Measurements from ENCODE around the gene VSNL1. TPM values are rescaled to one million over a fixed set of nuclear protein-coding genes. Genes with fewer than 3 reads are reported as not detected.
"Not testable (repeated sequence)": the region's sequence is repeated elsewhere in the genome, so short reads cannot be mapped to it uniquely, and the experiment has no call there.

The VSNL1 gene
- total RNA-seq, 2 donors from 2014 or later: 0.66 to 4.2 TPM

DNA sequence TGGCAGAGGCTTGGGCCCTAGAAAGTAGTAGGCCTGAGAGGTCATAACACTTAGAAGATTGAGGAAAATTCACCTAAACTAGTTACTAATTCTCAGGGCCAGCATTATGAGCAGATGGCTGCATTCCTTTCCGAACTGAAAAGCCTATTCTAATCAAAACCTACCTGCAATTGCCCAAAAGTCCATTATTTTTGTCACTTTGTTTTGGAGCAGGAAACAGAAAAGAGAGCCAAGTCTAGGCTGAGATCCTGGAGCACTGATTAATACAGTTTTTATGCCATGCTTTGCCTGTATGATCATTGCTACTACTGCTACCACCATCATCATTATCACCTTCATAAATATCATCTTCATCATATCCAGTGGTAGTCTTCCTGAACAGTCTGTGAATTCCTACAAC is 14.7 kb downstream of the VSNL1 start:
- ATAC-seq (no peak), DNase-seq (no peak)
- intact Hi-C loops (cut with DNase I): no loop called here
- no peaks in the 10 kb centered on the region for H3K4me1 ChIP-seq
- H3K27me3 ChIP-seq: no peaks in the 10 kb centered on the region
- no peaks in the 10 kb centered on the region for H3K9me3 ChIP-seq
- TF ChIP-seq, protein P1, sequence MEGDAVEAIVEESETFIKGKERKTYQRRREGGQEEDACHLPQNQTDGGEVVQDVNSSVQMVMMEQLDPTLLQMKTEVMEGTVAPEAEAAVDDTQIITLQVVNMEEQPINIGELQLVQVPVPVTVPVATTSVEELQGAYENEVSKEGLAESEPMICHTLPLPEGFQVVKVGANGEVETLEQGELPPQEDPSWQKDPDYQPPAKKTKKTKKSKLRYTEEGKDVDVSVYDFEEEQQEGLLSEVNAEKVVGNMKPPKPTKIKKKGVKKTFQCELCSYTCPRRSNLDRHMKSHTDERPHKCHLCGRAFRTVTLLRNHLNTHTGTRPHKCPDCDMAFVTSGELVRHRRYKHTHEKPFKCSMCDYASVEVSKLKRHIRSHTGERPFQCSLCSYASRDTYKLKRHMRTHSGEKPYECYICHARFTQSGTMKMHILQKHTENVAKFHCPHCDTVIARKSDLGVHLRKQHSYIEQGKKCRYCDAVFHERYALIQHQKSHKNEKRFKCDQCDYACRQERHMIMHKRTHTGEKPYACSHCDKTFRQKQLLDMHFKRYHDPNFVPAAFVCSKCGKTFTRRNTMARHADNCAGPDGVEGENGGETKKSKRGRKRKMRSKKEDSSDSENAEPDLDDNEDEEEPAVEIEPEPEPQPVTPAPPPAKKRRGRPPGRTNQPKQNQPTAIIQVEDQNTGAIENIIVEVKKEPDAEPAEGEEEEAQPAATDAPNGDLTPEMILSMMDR (IDR thresholded peaks at IDR 0.05): no peak
- H3K27ac ChIP-seq: no peak overlapping the region
- H3K4me3 ChIP-seq: no peak overlapping the region
- WGBS, 2 donors: 64 to 69% methylated on average over 1 of the region's 1 CpG
- H3K36me3 ChIP-seq (replicated peaks in 1 of 2; ENCODE audit: insufficient read depth in 1 of 2, low read depth in 2 of 2): no peaks in the 10 kb centered on the region

DNA sequence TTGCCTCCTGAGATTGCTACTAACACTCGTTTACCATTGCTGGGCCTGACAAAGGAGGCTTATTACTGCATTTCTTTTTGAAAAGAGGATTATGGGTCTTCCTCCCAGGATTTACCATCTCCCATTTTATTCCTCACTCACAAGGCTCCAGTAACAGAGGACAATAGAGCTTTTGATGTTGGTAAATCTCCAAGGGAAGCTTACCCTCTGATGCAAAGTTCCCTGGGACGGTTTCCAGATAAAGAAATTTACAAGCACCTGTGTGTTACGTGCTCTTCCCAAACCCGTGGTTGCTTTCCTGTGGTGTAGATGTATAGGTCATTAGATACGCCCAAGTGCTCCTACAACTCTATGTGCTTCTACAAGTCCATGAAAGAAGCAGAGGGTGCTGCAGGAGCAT is 17.1 kb downstream of the VSNL1 start:
- intact Hi-C loops (cut with DNase I): no loop called here
- 44 to 46% methylated on average over 5 of the region's 5 CpGs for WGBS, 2 donors
- DNase-seq: no peak
- no peak for ATAC-seq
- H3K9me3 ChIP-seq: no peaks in the 10 kb centered on the region
- TF ChIP-seq POLR2A (IDR thresholded peaks at IDR 0.05): no peak
- TF ChIP-seq, protein P1 (IDR thresholded peaks at IDR 0.05): no peak
- no peak overlapping the region for H3K27ac ChIP-seq
- H3K4me1 ChIP-seq: no peaks in the 10 kb centered on the region
- H3K36me3 ChIP-seq (replicated peaks in 1 of 2; ENCODE audit: insufficient read depth in 1 of 2, low read depth in 2 of 2): no peaks in the 10 kb centered on the region
- H3K27me3 ChIP-seq: no peaks in the 10 kb centered on the region
- no peak overlapping the region for H3K4me3 ChIP-seq

DNA sequence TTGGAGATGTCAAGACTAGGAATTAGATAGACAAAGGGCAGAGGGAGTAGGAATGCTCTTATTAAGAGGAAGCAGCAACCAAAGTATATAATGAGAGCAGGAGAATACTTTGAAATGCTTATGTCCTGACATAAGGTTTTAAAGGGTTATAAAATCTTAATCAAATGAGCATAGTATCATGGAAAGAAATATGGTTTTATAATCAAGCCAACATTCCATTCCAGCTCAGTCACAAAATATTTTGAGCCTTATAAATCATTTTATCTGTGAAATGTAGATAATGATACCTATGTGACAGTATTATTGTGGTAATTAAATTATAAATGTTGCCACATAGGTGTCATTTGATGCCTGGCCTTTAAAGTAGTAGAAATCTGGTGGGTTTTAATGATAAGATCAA is 17.6 kb downstream of the VSNL1 start:
- intact Hi-C loops (cut with DNase I): no loop called here
- ATAC-seq: peak; percentile 66
- DNase-seq: no peak
- Histone ChIP-seq H3K27ac (no peak overlapping the region), H3K4me1 (no peaks in the 10 kb centered on the region), H3K27me3 (no peaks in the 10 kb centered on the region), H3K36me3 (replicated peaks in 1 of 2; ENCODE audit: insufficient read depth in 1 of 2, low read depth in 2 of 2) (no peaks in the 10 kb centered on the region), H3K4me3 (no peak overlapping the region), H3K9me3 (no peaks in the 10 kb centered on the region)
- no peak for TF ChIP-seq POLR2A (IDR thresholded peaks at IDR 0.05)
- TF ChIP-seq, protein P1 (IDR thresholded peaks at IDR 0.05): no peak

DNA sequence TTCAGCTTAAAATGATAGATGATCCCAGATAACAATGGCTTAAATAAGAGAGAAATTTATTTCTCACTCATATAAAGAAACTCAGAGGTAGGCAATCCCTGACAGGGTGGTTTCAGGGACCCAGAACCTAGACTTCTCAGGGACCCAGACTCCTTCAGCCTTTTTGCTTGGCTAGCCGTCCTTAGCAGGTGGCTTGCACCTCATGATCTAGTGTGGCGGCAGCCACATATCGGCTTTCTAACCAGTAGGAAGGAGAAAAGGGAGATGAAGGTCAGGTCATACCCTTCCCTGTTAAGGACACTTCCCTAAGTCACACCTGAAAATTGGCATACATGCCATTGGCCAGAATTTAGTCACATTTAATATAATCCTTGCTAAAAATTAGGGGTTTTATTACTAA is 18.4 kb downstream of the VSNL1 start:
- DNase-seq (no peak), ATAC-seq (no peak)
- Histone ChIP-seq H3K27me3 (no peaks in the 10 kb centered on the region), H3K36me3 (replicated peaks in 1 of 2; ENCODE audit: insufficient read depth in 1 of 2, low read depth in 2 of 2) (no peaks in the 10 kb centered on the region), H3K9me3 (no peaks in the 10 kb centered on the region), H3K27ac (no peak overlapping the region), H3K4me3 (no peak overlapping the region), H3K4me1 (no peaks in the 10 kb centered on the region)
- TF ChIP-seq POLR2A (IDR thresholded peaks at IDR 0.05): no peak
- TF ChIP-seq, protein P1 (IDR thresholded peaks at IDR 0.05): no peak
- 75 to 82% methylated on average over 3 of the region's 3 CpGs for WGBS, 2 donors
- intact Hi-C loops (cut with DNase I): no loop called here

DNA sequence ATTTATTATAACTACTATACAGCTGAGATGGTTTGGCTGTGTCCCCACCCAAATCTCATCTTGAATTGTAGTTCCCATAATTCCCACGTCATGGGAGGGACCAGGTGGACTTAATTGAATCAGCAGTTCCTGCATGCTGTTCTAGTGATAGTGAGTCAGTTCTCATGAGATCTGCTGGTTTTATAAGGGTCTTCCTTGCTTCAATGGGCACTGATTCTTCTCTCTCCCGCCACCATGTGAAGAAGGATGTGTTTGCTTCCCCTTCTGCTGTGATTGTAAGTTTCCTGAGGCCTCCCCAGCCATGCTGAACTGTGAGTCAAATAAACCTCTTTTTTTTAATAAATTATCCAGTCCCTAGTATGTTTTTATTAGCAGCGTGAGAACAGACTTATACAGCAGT is 25.2 kb downstream of the VSNL1 start:
- H3K27me3 ChIP-seq; DNase-seq; H3K4me3 ChIP-seq; ATAC-seq; H3K4me1 ChIP-seq; H3K27ac ChIP-seq; H3K36me3 ChIP-seq (replicated peaks in 1 of 2; ENCODE audit: insufficient read depth in 1 of 2, low read depth in 2 of 2); H3K9me3 ChIP-seq; intact Hi-C loops (cut with DNase I): not testable (repeated sequence)
- 71 to 88% methylated on average over 3 of the region's 3 CpGs for WGBS, 2 donors

Measured in body of pancreas (tissue), 4 donors.